ENCODE measurements around the gene LCN9.

Gene LCN9

GRCh38 chr9:135661816-135662560, 1.1 kb upstream of the LCN9 start:
- no peak for TF ChIP-seq CTCF (IDR thresholded peaks at IDR 0.05; ENCODE audit: low read depth, low read length)
- H3K4me3 ChIP-seq (ENCODE audit: low read depth, low read length), result no peak overlapping the region

- no peak for TF ChIP-seq CTCF (IDR thresholded peaks at IDR 0.05; ENCODE audit: low read depth, low read length)
- no peak overlapping the region for H3K4me3 ChIP-seq (ENCODE audit: low read depth, low read length)
These were observed 302 bp downstream of the LCN9 start for GRCh38 chr9:135663451-135663770.

- no peak overlapping the region for H3K4me3 ChIP-seq (ENCODE audit: low read depth, low read length)
- no peak for TF ChIP-seq CTCF (IDR thresholded peaks at IDR 0.05; ENCODE audit: low read depth, low read length)
These were observed 748 bp downstream of the LCN9 start for GRCh38 chr9:135663857-135664256.

- no peak for TF ChIP-seq CTCF (IDR thresholded peaks at IDR 0.05; ENCODE audit: low read depth, low read length)
- H3K4me3 ChIP-seq (ENCODE audit: low read depth, low read length), result no peak overlapping the region
These were observed 1.2 kb downstream of the LCN9 start for GRCh38 chr9:135664266-135664665.

GRCh38 chr9:135664801-135665794, 2.0 kb downstream of the LCN9 start:
- no peak for TF ChIP-seq CTCF (IDR thresholded peaks at IDR 0.05; ENCODE audit: low read depth, low read length)
- no peak overlapping the region for H3K4me3 ChIP-seq (ENCODE audit: low read depth, low read length)

DNA sequence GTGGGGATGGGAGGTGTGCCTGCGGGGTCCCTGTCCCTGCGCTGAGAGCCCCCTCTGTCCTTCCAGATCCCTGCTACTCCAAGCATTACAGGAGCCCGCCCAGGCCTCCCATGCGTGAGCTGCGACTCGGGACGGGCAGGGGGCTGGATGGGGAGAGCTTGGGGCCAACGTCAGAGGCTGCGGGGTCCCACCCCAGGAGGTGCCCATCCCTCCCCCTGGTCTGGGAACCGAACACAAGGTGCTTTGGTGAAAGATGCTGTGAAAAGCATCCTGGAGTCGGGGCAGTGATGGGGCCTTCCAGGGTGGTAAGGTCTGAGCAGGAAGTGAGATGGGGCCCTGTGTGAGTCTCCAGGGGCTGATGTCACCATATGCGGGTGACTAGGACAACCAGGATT, 2.7 kb downstream of the LCN9 start:
- H3K4me3 ChIP-seq (ENCODE audit: low read depth, low read length), result no peak overlapping the region
- TF ChIP-seq CTCF (IDR thresholded peaks at IDR 0.05; ENCODE audit: low read depth, low read length), result no peak

All from WI38 (cell line).